Fibroblast of the aortic adventitia (primary cell): ENCODE results near the gene AIF1. TPM values are rescaled to one million over a fixed set of nuclear protein-coding genes. Genes with fewer than 3 reads are reported as not detected.

ENCODE experiments used
- DNase-seq: peaks from one replicate; pipeline ENCODE4 v3.0.0-alpha.2; 2010; ENCODE audit warnings: low read depth
- H3K4me3 ChIP-seq: 2 replicates; pipeline ENCODE4 v1.5.1; 2011; ENCODE audit warnings: low read depth, mild to moderate bottlenecking, control low read depth, low read length, moderate library complexity
- total RNA-seq: library from RNA; depleted of rRNA; stranded (reverse); fragments of >200 nt; gene quantifications from 2 replicates; pipeline ENCODE4 v1.2.3, GENCODE V29; 2012; ENCODE audit warnings: low replicate concordance
- TF ChIP-seq, protein P1 (sequence below): IDR thresholded peaks from 2 replicates; pipeline ENCODE4 v1.5.1; 2011; ENCODE audit warnings: mild to moderate bottlenecking, low read length, control low read depth, inconsistent platforms; ENCODE audit not compliant: insufficient read depth

Gene AIF1
- total RNA-seq, 1 donor = not detected

DNA sequence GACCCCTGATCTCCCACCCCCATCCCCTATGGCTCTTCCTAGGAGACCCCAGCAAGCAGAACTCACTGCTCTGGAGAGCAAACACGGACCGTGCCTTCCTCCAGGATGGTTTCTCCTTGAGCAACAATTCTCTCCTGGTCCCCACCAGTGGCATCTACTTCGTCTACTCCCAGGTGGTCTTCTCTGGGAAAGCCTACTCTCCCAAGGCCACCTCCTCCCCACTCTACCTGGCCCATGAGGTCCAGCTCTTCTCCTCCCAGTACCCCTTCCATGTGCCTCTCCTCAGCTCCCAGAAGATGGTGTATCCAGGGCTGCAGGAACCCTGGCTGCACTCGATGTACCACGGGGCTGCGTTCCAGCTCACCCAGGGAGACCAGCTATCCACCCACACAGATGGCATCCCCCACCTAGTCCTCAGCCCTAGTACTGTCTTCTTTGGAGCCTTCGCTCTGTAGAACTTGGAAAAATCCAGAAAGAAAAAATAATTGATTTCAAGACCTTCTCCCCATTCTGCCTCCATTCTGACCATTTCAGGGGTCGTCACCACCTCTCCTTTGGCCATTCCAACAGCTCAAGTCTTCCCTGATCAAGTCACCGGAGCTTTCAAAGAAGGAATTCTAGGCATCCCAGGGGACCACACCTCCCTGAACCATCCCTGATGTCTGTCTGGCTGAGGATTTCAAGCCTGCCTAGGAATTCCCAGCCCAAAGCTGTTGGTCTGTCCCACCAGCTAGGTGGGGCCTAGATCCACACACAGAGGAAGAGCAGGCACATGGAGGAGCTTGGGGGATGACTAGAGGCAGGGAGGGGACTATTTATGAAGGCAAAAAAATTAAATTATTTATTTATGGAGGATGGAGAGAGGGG, 41.6 kb upstream of the AIF1 start:
- DNase-seq = no peak
- no peak overlapping the region for H3K4me3 ChIP-seq
- TF ChIP-seq, protein P1, sequence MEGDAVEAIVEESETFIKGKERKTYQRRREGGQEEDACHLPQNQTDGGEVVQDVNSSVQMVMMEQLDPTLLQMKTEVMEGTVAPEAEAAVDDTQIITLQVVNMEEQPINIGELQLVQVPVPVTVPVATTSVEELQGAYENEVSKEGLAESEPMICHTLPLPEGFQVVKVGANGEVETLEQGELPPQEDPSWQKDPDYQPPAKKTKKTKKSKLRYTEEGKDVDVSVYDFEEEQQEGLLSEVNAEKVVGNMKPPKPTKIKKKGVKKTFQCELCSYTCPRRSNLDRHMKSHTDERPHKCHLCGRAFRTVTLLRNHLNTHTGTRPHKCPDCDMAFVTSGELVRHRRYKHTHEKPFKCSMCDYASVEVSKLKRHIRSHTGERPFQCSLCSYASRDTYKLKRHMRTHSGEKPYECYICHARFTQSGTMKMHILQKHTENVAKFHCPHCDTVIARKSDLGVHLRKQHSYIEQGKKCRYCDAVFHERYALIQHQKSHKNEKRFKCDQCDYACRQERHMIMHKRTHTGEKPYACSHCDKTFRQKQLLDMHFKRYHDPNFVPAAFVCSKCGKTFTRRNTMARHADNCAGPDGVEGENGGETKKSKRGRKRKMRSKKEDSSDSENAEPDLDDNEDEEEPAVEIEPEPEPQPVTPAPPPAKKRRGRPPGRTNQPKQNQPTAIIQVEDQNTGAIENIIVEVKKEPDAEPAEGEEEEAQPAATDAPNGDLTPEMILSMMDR = no peak

DNA sequence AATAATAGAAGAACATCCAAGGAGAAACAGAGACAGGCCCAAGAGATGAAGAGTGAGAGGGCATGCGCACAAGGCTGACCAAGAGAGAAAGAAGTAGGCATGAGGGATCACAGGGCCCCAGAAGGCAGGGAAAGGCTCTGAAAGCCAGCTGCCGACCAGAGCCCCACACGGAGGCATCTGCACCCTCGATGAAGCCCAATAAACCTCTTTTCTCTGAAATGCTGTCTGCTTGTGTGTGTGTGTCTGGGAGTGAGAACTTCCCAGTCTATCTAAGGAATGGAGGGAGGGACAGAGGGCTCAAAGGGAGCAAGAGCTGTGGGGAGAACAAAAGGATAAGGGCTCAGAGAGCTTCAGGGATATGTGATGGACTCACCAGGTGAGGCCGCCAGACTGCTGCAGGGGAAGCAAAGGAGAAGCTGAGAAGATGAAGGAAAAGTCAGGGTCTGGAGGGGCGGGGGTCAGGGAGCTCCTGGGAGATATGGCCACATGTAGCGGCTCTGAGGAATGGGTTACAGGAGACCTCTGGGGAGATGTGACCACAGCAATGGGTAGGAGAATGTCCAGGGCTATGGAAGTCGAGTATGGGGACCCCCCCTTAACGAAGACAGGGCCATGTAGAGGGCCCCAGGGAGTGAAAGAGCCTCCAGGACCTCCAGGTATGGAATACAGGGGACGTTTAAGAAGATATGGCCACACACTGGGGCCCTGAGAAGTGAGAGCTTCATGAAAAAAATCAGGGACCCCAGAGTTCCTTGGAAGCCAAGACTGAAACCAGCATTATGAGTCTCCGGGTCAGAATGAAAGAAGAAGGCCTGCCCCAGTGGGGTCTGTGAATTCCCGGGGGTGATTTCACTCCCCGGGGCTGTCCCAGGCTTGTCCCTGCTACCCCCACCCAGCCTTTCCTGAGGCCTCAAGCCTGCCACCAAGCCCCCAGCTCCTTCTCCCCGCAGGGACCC, 40.6 kb upstream of the AIF1 start:
- no peak for DNase-seq
- TF ChIP-seq, protein P1 = no peak
- H3K4me3 ChIP-seq = no peak overlapping the region

DNA sequence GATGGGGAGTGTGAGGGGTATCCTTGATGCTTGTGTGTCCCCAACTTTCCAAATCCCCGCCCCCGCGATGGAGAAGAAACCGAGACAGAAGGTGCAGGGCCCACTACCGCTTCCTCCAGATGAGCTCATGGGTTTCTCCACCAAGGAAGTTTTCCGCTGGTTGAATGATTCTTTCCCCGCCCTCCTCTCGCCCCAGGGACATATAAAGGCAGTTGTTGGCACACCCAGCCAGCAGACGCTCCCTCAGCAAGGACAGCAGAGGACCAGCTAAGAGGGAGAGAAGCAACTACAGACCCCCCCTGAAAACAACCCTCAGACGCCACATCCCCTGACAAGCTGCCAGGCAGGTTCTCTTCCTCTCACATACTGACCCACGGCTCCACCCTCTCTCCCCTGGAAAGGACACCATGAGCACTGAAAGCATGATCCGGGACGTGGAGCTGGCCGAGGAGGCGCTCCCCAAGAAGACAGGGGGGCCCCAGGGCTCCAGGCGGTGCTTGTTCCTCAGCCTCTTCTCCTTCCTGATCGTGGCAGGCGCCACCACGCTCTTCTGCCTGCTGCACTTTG, 39.6 kb upstream of the AIF1 start, which contains the start of gene TNF:
TNF (plus strand) TSS at position 231 of the 567 bp plus-strand sequence; CDS start at position 408, 177 bp downstream.
- H3K4me3 ChIP-seq = no peak within 1 kb of the TSS
- no peak for DNase-seq
- TF ChIP-seq, protein P1 = no peak

DNA sequence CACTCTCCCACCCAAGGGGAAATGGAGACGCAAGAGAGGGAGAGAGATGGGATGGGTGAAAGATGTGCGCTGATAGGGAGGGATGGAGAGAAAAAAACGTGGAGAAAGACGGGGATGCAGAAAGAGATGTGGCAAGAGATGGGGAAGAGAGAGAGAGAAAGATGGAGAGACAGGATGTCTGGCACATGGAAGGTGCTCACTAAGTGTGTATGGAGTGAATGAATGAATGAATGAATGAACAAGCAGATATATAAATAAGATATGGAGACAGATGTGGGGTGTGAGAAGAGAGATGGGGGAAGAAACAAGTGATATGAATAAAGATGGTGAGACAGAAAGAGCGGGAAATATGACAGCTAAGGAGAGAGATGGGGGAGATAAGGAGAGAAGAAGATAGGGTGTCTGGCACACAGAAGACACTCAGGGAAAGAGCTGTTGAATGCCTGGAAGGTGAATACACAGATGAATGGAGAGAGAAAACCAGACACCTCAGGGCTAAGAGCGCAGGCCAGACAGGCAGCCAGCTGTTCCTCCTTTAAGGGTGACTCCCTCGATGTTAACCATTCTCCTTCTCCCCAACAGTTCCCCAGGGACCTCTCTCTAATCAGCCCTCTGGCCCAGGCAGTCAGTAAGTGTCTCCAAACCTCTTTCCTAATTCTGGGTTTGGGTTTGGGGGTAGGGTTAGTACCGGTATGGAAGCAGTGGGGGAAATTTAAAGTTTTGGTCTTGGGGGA, 38.9 kb upstream of the AIF1 start:
- TF ChIP-seq, protein P1 = no peak
- DNase-seq = no peak
- no peak overlapping the region for H3K4me3 ChIP-seq

DNA sequence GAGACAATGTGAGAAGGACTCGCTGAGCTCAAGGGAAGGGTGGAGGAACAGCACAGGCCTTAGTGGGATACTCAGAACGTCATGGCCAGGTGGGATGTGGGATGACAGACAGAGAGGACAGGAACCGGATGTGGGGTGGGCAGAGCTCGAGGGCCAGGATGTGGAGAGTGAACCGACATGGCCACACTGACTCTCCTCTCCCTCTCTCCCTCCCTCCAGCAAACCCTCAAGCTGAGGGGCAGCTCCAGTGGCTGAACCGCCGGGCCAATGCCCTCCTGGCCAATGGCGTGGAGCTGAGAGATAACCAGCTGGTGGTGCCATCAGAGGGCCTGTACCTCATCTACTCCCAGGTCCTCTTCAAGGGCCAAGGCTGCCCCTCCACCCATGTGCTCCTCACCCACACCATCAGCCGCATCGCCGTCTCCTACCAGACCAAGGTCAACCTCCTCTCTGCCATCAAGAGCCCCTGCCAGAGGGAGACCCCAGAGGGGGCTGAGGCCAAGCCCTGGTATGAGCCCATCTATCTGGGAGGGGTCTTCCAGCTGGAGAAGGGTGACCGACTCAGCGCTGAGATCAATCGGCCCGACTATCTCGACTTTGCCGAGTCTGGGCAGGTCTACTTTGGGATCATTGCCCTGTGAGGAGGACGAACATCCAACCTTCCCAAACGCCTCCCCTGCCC, 38.0 kb upstream of the AIF1 start:
- DNase-seq = no peak
- no peak overlapping the region for H3K4me3 ChIP-seq

More for the DNA sequence above, 38.0 kb upstream of the AIF1 start:
- TF ChIP-seq, protein P1 = no peak
